Stimulated activated CD8-positive, alpha-beta memory T cell treated with anti-CD3 and anti-CD28 coated beads, Interleukin-4, amount 100 ng/mL, for 1 hour (primary cell): Measurements from ENCODE around the gene INSM2.

Experiments
- DNase-seq, 2 donors: peaks; one replicate each; pipeline ENCODE4 v3.0.0-alpha.2; 2020; ENCODE audit warnings: low read depth in 2 of 2, low spot score in 1 of 2

INSM2 gene, protein sequence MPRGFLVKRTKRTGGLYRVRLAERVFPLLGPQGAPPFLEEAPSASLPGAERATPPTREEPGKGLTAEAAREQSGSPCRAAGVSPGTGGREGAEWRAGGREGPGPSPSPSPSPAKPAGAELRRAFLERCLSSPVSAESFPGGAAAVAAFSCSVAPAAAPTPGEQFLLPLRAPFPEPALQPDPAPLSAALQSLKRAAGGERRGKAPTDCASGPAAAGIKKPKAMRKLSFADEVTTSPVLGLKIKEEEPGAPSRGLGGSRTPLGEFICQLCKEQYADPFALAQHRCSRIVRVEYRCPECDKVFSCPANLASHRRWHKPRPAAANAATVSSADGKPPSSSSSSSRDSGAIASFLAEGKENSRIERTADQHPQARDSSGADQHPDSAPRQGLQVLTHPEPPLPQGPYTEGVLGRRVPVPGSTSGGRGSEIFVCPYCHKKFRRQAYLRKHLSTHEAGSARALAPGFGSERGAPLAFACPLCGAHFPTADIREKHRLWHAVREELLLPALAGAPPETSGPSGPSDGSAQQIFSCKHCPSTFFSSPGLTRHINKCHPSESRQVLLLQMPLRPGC

DNA sequence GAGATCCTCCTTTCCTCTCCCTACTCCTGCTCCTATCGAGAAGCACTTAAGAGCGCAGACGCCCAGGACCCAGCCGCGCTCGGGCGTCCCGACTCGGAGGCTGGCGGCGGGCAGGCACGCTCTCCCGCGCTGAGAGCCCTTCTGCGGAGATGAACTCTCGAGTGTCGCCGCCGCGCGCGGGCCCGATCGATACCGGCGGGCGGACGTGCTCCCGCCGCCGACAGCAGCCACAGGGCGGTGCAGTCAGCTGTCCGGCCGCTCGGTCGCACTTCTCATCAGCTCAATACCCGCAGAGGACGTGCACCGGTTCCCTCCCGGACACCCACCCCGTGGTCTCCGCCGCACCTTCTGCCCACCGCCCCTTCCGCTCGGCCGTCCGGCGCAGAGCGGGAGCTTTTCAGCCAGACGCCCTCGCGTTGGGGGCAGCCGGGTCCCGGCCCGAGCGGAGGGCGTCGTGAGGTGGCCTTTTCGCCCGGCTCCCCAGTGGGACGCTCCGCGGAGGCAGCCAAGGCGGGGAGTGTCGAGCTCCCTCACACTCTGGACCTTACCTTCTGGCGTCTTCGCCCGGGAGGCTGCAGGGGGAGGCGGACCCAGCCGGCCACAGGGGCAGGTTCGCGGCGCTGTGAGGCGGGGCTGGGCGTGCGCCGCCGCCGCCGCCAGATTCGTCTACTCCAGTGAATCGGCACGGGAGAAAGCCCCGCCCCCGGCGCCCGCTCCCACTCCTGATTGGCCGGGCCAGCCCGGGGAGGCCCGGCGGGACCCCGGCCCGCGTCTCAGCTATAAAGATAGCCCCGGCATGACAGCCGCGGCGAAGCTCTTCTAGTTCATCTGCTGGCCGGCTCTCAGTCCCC lies at the start of gene INSM2:
Gene INSM2, plus strand, starts transcription at position 808 of the 851 bp plus-strand sequence. CDS start 89 bp downstream, outside the sequence.
- DNase-seq, result no peak

DNA sequence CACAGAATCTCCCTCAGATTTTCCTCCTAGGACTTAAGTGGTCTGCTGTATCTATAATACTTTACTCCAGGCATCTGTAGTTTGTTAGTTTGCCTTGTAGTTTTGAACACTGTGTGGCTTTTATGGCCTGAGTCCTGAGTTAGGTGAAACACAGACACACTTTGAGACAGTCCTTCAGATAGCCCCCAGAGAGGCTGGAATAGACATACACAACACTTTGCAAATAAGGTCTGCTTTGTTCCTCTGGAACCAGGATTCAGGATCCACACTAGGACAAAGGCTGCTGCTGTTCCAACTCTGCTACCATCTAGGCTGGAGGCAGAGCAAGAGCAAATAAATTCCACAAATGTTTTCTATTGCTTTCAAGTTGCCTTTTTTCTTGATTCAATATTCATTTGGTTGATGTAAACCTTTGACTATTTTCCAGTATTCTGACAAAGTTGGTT lies 41.4 kb upstream of the INSM2 start:
- DNase-seq, result no peak

DNA sequence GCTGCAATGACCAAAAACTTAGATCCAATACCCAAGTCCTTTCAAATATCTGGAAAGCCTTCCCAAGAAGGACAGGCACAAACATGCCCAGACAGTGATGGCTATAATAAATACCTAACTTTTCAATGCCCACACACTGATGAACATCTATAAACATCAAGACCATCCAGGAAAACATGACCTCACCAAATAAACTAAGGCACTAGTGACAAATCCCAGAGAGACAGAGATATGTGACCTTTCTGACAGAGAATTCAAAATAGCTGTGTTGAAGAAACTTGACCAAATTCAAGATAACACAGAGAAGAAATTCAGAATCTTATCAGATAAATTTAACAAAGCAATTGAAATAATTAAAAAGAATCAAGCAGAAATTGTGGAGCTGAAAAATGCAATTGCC lies 38.7 kb upstream of the INSM2 start:
- DNase-seq, result no peak

DNA sequence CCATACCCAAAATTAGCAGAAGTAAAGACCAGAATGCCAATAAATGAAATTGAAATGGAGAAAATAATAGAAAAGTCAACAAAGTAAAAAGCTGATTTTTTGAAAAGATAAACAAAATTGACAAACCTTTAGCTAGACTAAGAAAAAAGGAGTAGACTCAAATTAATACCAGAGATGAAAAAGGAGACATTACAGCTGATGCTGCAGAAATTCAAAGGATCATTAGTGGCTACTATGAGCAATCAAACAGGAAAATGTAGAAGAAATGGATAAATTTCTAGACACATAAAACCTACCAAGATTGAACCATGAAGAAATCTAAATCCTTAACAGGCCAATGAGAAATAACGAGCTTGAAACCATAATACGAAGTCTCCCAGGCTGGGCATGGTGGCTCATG lies 34.8 kb upstream of the INSM2 start:
- no peak for DNase-seq

DNA sequence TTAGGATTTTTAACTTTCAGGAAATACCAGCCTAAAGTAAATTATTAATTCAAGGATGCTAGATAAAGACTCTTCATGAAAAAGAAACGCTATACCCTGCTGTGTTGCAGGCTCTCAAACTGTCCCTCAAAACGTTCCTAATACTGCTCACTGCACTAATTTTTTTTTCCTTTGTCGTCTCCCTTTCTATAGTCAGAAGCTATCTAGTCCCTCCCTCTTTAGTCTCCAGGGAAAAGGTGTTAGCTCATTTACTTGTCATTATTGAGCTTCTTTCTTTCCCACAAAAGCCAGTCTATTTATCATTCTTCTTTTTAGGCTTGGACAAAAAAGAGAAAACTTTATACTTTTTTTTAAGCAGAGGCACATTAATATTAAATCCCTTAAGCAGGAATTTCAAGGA lies 30.3 kb upstream of the INSM2 start:
- no peak for DNase-seq

DNA sequence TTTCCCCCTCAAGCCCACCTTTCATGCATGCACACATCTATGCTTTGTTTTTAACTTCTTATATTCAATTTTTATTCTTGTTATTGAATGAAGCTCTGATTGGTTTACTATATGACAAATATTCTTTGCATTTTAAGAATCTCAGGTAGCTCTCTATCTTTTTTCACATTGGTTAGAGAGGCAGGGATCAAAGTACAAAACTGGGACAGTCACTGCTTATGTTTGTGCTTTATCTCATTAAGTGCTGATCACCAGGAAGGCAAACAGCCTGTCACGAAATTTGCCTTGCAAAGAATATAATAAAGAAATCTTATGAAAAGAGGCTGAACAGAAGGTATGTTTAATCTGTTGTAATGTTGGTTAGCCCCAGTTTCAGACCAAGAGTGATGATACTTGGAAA lies 29.7 kb upstream of the INSM2 start:
- DNase-seq, result no peak

GRCh38 chr14:35506461-35506860 lies 27.5 kb upstream of the INSM2 start:
- no peak for DNase-seq

GRCh38 chr14:35506927-35507326 lies 27.0 kb upstream of the INSM2 start:
- no peak for DNase-seq

DNA sequence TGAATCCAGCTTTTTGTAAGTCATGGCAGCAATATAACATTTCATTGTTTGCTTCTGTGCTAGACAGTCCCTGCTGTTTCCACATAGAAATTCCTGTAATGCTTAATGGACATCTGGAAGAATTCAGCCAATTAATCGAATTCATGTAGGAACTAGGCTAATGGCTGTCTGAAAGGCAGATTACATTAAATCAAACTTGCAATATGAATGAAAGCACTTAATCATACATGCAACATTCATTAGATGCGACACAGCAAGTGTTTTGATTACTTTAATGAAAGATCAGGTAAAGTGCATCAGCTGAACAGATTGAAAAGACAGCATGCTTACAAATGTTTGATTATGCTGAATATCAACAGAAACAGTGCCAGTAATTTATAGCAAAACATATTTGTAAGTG lies 24.1 kb upstream of the INSM2 start:
- no peak for DNase-seq

GRCh38 chr14:35512765-35513164 lies 21.2 kb upstream of the INSM2 start:
- DNase-seq, result no peak

DNA sequence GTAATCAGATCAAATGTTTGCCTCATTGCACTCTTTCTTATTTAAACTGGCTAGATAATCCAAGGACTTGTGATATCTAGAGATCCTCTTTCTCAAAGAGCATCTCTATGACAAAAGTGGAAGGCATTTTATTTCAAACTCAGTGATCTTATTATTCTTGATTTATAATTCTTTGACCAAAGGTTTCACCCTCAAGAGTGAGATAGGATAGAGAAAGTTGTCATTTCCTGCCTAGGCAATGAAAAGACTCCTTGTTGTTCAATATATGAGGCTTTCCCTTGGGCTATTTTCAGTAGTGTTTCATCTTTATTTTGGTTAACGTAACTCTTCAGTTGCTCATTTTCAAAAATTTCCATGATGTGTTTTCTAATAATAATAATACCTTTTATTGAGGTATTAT lies 18.0 kb upstream of the INSM2 start:
- DNase-seq, result no peak

DNA sequence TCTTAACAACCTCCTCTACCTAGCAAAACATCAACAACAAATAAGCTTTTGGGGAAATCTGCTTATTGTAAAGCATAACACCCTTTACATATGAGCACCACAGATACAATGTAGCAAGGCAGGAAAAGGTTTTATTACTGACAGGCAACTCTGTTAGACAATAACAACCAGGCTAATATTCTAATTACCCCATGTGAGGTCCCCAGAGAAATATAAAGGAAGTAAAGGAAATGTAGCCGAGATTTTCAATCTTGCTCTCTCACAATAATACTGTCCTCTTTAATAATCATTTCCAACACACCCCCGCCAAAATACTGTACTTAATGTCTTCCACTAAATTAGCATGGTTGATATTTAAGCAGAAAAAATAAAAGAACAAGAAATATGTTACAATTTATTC lies 14.0 kb upstream of the INSM2 start:
- no peak for DNase-seq

GRCh38 chr14:35525695-35526094 lies 8.3 kb upstream of the INSM2 start:
- DNase-seq, result no peak

GRCh38 chr14:35526962-35527361 lies 7.0 kb upstream of the INSM2 start:
- no peak for DNase-seq

DNA sequence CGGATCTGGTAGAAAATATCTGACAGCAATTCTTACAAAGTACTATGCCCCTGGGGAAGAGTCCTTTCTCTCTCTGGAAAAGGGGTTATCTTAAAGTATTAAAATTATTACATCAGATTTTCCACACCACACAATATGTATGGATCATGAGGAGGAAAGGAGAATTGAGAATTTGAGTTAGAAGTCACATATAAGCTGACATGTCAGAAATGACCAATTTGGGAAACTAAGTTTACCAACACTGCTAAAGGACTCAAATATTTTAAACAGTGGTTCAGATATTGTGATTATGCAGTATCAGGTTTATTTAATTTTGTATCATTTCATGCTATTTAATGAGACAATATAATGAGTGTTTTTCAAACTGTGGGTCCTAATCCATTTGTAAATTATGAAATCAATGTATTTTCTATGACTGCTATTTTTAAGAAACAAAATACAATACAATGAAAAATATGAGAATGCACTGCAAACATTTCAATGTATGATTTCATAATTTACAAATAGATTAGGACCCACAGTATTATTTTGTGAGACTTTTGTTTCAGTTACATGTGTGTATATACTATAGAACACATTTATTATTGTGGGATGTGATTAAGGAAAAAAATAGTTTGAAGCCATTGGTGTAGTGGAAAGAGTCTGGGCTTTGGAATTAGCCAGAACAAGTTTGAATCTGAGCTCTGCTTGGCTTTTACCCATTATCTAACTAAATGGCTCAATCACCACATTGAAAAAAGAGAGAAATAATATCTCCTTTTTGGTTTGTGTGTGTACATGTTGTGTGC lies 1.8 kb upstream of the INSM2 start:
- no peak for DNase-seq

GRCh38 chr14:35532783-35533356 lies 1.1 kb upstream of the INSM2 start:
- no peak for DNase-seq

- DNase-seq, result no peak
Measured at GRCh38 chr14:35534208-35534872, 376 bp downstream of the INSM2 start.

DNA sequence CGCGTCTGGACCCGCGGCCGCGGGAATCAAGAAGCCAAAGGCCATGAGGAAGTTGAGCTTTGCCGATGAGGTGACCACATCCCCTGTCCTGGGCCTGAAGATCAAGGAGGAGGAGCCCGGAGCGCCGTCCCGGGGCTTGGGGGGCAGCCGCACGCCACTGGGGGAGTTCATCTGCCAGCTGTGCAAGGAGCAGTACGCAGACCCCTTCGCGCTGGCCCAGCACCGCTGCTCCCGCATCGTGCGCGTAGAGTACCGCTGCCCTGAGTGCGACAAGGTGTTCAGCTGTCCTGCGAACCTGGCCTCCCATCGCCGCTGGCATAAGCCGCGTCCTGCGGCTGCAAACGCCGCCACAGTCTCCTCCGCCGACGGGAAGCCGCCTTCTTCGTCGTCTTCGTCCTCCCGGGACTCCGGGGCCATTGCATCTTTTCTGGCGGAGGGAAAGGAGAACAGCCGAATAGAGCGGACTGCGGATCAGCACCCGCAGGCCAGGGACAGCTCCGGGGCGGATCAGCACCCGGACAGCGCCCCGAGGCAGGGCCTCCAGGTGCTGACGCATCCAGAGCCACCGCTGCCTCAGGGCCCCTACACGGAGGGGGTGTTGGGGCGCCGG lies 1.0 kb downstream of the INSM2 start:
- no peak for DNase-seq

GRCh38 chr14:35535483-35536112 lies 1.6 kb downstream of the INSM2 start:
- no peak for DNase-seq
